Panc1 (cell line): ENCODE results near the gene TERT. TPM values are rescaled to one million over a fixed set of nuclear protein-coding genes. Genes with fewer than 3 reads are reported as not detected.
A peak's percentile ranks its signal among the peaks of the same experiment; 100 is the strongest.

Experiments
- ATAC-seq: fragments of 200-7000 bp; cut with Tn5 transposase; 2 replicates; pipeline ENCODE4 v1.9.1; 2020; ENCODE audit warnings: mild to moderate bottlenecking, moderate library complexity
- BruUV-seq: library from RNA; stranded (reverse); fragments of 400-500 nt; replicated peaks from 2 replicates; lab custom pipeline; 2021; lab: Mats Ljungman, UMichigan
- CTCF ChIA-PET: fragments of 300-600 bp; sonication (Branson Sonifier 250); formaldehyde crosslinking; loops from one replicate; lab custom pipeline; 2022; ENCODE audit warnings: antibody characterized with exemption; lab: Charles Lee
- POLR2A ChIA-PET: fragments of 300-600 bp; sonication (Branson Sonifier 250); formaldehyde crosslinking; loops from one replicate; lab custom pipeline; 2022; ENCODE audit warnings: antibody characterized with exemption; lab: Charles Lee
- DNase-seq: peaks from one replicate; pipeline ENCODE4 v3.0.0-alpha.2; 2010; ENCODE audit warnings: low read depth, low spot score
- H3K27ac ChIP-seq: 2 replicates; pipeline ENCODE4 v1.5.1; 2011; ENCODE audit warnings: mild to moderate bottlenecking, low read length, inconsistent platforms
- H3K27me3 ChIP-seq: fragments of 200-500 bp; sonication (Bioruptor generic); 2 replicates; pipeline ENCODE4 v1.6.0; 2014; ENCODE audit warnings: low read length, inconsistent platforms; ENCODE audit not compliant: control insufficient read depth, insufficient read depth
- H3K36me3 ChIP-seq: fragments of 200-500 bp; sonication (Bioruptor generic); 2 replicates; pipeline ENCODE4 v1.5.1; 2014; ENCODE audit warnings: inconsistent platforms, mild to moderate bottlenecking, low read length, moderate library complexity; ENCODE audit not compliant: control insufficient read depth, insufficient read depth
- H3K4me1 ChIP-seq: 2 replicates; pipeline ENCODE4 v1.5.1; 2011; ENCODE audit warnings: inconsistent platforms, mild to moderate bottlenecking, low read length, moderate library complexity; ENCODE audit not compliant: control insufficient read depth, insufficient read depth
- H3K4me3 ChIP-seq, 2 experiments: 2 replicates each; pipeline ENCODE4 v1.5.1; 2011 to 2012; ENCODE audit warnings: low read depth in 2 of 2, low read length in 2 of 2, mild to moderate bottlenecking in 2 of 2, inconsistent platforms in 1 of 2, moderate library complexity in 1 of 2
- H3K9me3 ChIP-seq: fragments of 200-500 bp; sonication (Bioruptor generic); 2 replicates; pipeline ENCODE4 v1.5.1; 2014; ENCODE audit warnings: low read depth, mild to moderate bottlenecking, inconsistent platforms, low read length, moderate library complexity; ENCODE audit not compliant: control insufficient read depth, insufficient read depth
- CTCF ChIP-seq: fragments of 450-650 bp; IDR thresholded peaks from 2 replicates; pipeline ENCODE4 v1.5.1; 2017; ENCODE audit warnings: mild to moderate bottlenecking
- POLR2AphosphoS5 ChIP-seq: IDR thresholded peaks from 2 replicates; pipeline ENCODE4 v1.6.1; 2012; ENCODE audit warnings: mild to moderate bottlenecking, low read depth, low read length, moderate library complexity
- SIN3A ChIP-seq: IDR thresholded peaks from 2 replicates; pipeline ENCODE4 v1.6.1; 2012; ENCODE audit warnings: low read depth, mild to moderate bottlenecking, low read length, moderate library complexity, borderline replicate concordance; ENCODE audit not compliant: insufficient read depth
- TCF7L2 ChIP-seq: IDR thresholded peaks from 2 replicates; pipeline ENCODE4 v1.6.1; 2011; ENCODE audit warnings: mild to moderate bottlenecking, low read depth, low read length, inconsistent platforms
- in situ Hi-C: cut with HindIII; loops from 2 replicates; pipeline ENCODE4 v1.10.0; 2016; ENCODE audit warnings: low sequenced_read_pairs, low pct_unique_long_range_greater_than_20kb
- intact Hi-C: fragments of 100-400 bp; cut with micrococcal nuclease; formaldehyde crosslinking; loops from one replicate; pipeline ENCODE4 v1.10.0; 2022; ENCODE audit not compliant: unreplicated experiment
- total RNA-seq: library from RNA; stranded (reverse); gene quantifications from one replicate; pipeline ENCODE4 v1.2.1, GENCODE V29; 2021; ENCODE audit not compliant: unreplicated experiment
- TF ChIP-seq, protein P1 (sequence below), 2 experiments: IDR thresholded peaks; 2 replicates each; pipeline ENCODE4 v1.6.1; 2011 to 2012; ENCODE audit warnings: low read depth in 2 of 2, control low read depth in 1 of 2, low read length in 1 of 2, mild to moderate bottlenecking in 1 of 2, moderate library complexity in 1 of 2; ENCODE audit not compliant: insufficient read depth in 1 of 2

TERT gene
- total RNA-seq, 1 experiment from 2014 or later: 8.9 TPM

DNA sequence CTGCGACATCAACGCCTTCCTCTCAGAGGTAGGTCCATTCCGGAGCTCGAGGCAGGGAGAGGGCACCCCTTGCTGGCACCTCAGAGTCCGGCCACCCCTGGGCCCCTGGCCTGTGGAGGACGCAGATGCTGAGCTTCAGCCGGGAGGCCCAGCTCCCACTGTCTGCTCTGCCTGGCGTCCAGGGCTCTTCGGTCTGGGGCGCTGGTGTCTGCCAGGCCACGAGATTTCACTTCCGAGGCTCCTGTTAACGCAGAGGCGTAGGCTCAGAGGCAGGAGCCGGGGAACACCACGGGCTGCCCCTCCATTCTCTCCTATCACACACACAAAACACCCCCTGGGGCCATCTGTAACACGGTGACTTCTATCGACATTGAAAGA, 78.0 kb downstream of the TERT start:
- no TSS peak for BruUV-seq

DNA sequence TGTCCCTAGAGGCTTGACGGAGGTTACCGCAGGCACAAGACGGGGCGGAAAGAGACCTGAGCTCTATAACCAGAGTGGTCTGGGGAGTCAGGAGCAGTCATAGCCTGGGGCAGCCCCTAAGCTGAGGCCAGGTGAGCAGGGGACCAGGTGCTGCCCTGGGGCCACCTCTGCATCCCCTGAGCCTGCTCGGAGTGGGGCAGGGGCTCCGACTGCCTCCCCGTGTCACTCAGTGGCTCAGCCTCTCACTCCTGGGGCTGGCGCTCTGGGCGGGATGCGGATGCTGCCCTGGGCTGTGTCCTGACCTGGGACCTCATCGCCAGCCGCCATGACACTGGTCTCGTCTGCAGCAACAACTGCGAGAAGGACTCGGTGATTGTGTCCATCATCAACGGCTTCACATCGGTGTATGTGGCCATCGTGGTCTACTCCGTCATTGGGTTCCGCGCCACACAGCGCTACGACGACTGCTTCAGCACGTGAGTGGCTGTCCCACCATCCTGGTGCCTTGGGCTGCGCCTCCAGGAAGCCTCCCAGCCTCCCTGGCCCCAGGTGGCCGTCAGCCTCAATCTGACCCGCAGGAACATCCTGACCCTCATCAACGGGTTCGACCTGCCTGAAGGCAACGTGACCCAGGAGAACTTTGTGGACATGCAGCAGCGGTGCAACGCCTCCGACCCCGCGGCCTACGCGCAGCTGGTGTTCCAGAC, 78.5 kb downstream of the TERT start:
- Histone ChIP-seq H3K27ac (no peak overlapping the region), H3K9me3 (no peaks in the 10 kb centered on the region), H3K27me3 (no peaks in the 10 kb centered on the region), H3K36me3 (no peaks in the 10 kb centered on the region), H3K4me3 (no peak overlapping the region), H3K4me1 (no peaks in the 10 kb centered on the region)
- intact Hi-C loops (no loop called here), in situ Hi-C loops (no loop called here)
- TF ChIP-seq, protein P1, sequence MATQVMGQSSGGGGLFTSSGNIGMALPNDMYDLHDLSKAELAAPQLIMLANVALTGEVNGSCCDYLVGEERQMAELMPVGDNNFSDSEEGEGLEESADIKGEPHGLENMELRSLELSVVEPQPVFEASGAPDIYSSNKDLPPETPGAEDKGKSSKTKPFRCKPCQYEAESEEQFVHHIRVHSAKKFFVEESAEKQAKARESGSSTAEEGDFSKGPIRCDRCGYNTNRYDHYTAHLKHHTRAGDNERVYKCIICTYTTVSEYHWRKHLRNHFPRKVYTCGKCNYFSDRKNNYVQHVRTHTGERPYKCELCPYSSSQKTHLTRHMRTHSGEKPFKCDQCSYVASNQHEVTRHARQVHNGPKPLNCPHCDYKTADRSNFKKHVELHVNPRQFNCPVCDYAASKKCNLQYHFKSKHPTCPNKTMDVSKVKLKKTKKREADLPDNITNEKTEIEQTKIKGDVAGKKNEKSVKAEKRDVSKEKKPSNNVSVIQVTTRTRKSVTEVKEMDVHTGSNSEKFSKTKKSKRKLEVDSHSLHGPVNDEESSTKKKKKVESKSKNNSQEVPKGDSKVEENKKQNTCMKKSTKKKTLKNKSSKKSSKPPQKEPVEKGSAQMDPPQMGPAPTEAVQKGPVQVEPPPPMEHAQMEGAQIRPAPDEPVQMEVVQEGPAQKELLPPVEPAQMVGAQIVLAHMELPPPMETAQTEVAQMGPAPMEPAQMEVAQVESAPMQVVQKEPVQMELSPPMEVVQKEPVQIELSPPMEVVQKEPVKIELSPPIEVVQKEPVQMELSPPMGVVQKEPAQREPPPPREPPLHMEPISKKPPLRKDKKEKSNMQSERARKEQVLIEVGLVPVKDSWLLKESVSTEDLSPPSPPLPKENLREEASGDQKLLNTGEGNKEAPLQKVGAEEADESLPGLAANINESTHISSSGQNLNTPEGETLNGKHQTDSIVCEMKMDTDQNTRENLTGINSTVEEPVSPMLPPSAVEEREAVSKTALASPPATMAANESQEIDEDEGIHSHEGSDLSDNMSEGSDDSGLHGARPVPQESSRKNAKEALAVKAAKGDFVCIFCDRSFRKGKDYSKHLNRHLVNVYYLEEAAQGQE (IDR thresholded peaks at IDR 0.05; ENCODE audit: insufficient read depth in 1 of 2, low read depth in 2 of 2, low read length in 1 of 2): 0 out of 4 replicates have a peak, but pooled peaks of 1 of the 2 experiments have one; percentile 10
- no peak for TF ChIP-seq POLR2AphosphoS5
- DNase-seq (no peak), ATAC-seq (no peak)
- ChIA-PET CTCF (no interaction called here), POLR2A (no interaction called here)
- no TSS peak for BruUV-seq

More for the DNA sequence above, 78.0 kb downstream of the TERT start:
- ChIA-PET POLR2A (no interaction called here), CTCF (interaction anchor here (0.9 kb wide), 1 partner anchor 8 kb away, joined by 6 read pairs; no protein-coding TSS in a partner anchor)
- intact Hi-C loops (no loop called here), in situ Hi-C loops (no loop called here)
- Histone ChIP-seq H3K9me3 (no peaks in the 10 kb centered on the region), H3K27ac (no peak overlapping the region), H3K27me3 (no peaks in the 10 kb centered on the region), H3K4me3 (no peak overlapping the region), H3K36me3 (no peaks in the 10 kb centered on the region), H3K4me1 (no peaks in the 10 kb centered on the region)
- DNase-seq: no peak
- ATAC-seq: no peak
- TF ChIP-seq TCF7L2: no peak
- TF ChIP-seq SIN3A: no peak
- TF ChIP-seq POLR2AphosphoS5: no peak
- TF ChIP-seq CTCF: no peak
- TF ChIP-seq, protein P1 (IDR thresholded peaks at IDR 0.05; ENCODE audit: insufficient read depth in 1 of 2, low read depth in 2 of 2, low read length in 1 of 2): no peak
